HEK293 (cell line): ENCODE data around the gene CPNE5.

ENCODE experiments used
- SETDB1 ChIP-seq: IDR thresholded peaks from one replicate; pipeline ENCODE4 v1.6.1; 2017; ENCODE audit warnings: mild to moderate bottlenecking, low read length, moderate library complexity, mixed read lengths; ENCODE audit not compliant: insufficient read length
- SP3 ChIP-seq: fragments of 450-650 bp; formaldehyde crosslinking; IDR thresholded peaks from 2 replicates; pipeline ENCODE4 v1.5.1; 2016; ENCODE audit warnings: missing biosample characterization, missing genetic modification characterization
- TCF7L2 ChIP-seq: IDR thresholded peaks from 2 replicates; pipeline ENCODE4 v1.6.1; 2011; ENCODE audit warnings: low read depth, mild to moderate bottlenecking, inconsistent platforms, low read length, moderate library complexity, borderline replicate concordance
- WT1 ChIP-seq: fragments of 450-650 bp; formaldehyde crosslinking; IDR thresholded peaks from 2 replicates; pipeline ENCODE4 v1.5.1; 2016; ENCODE audit warnings: missing biosample characterization, missing genetic modification characterization
- ZBTB21 ChIP-seq: fragments of 450-650 bp; formaldehyde crosslinking; IDR thresholded peaks from 2 replicates; pipeline ENCODE4 v1.5.1; 2017; ENCODE audit warnings: missing biosample characterization, missing genetic modification characterization
- ZFP69B ChIP-seq: fragments of 450-650 bp; formaldehyde crosslinking; IDR thresholded peaks from 2 replicates; pipeline ENCODE4 v1.5.1; 2016; ENCODE audit warnings: missing biosample characterization, missing genetic modification characterization
- ZNF221 ChIP-seq: fragments of 450-650 bp; formaldehyde crosslinking; IDR thresholded peaks from 2 replicates; pipeline ENCODE4 v1.5.1; 2017; ENCODE audit warnings: missing biosample characterization, missing genetic modification characterization, borderline replicate concordance
- ZNF785 ChIP-seq: fragments of 450-650 bp; formaldehyde crosslinking; IDR thresholded peaks from 2 replicates; pipeline ENCODE4 v1.5.1; 2016; ENCODE audit warnings: missing biosample characterization, missing genetic modification characterization
- TF ChIP-seq, protein P1 (sequence below): fragments of 450-650 bp; formaldehyde crosslinking; IDR thresholded peaks from 2 replicates; pipeline ENCODE4 v1.5.1; 2016; ENCODE audit warnings: missing biosample characterization, missing genetic modification characterization
- TF ChIP-seq, protein P2 (sequence below): fragments of 450-650 bp; formaldehyde crosslinking; IDR thresholded peaks from 2 replicates; pipeline ENCODE4 v1.5.1; 2016; ENCODE audit warnings: missing biosample characterization, missing genetic modification characterization
- TF ChIP-seq, protein P3 (sequence below): fragments of 450-650 bp; formaldehyde crosslinking; IDR thresholded peaks from 2 replicates; pipeline ENCODE4 v1.5.1; 2016; ENCODE audit warnings: missing biosample characterization, missing genetic modification characterization
- TF ChIP-seq, protein P4 (sequence below): sonication (generic); formaldehyde crosslinking; IDR thresholded peaks from 2 replicates; pipeline ENCODE4 v1.8.1; 2022; ENCODE audit warnings: mild to moderate bottlenecking, moderate library complexity, missing genetic modification reagents

DNA sequence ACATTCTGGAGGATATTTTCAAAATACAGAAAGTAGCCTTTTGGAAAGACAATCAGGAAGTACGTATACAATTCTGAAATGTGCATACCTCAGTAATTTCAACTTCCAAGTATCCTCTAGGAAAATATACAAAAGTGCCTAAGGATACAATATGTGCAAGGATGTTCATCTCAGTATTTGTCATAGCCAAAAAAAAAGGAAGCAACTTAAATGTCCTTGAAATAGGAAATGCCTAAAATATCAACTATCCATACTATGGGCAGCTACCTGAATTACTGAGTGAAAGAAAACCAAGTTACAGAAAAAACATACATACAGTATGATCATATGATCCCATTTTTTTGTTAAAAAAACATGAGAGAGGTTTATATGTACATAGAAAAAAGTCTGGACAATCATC, 33.9 kb upstream of the CPNE5 start:
- TF ChIP-seq, protein P1, sequence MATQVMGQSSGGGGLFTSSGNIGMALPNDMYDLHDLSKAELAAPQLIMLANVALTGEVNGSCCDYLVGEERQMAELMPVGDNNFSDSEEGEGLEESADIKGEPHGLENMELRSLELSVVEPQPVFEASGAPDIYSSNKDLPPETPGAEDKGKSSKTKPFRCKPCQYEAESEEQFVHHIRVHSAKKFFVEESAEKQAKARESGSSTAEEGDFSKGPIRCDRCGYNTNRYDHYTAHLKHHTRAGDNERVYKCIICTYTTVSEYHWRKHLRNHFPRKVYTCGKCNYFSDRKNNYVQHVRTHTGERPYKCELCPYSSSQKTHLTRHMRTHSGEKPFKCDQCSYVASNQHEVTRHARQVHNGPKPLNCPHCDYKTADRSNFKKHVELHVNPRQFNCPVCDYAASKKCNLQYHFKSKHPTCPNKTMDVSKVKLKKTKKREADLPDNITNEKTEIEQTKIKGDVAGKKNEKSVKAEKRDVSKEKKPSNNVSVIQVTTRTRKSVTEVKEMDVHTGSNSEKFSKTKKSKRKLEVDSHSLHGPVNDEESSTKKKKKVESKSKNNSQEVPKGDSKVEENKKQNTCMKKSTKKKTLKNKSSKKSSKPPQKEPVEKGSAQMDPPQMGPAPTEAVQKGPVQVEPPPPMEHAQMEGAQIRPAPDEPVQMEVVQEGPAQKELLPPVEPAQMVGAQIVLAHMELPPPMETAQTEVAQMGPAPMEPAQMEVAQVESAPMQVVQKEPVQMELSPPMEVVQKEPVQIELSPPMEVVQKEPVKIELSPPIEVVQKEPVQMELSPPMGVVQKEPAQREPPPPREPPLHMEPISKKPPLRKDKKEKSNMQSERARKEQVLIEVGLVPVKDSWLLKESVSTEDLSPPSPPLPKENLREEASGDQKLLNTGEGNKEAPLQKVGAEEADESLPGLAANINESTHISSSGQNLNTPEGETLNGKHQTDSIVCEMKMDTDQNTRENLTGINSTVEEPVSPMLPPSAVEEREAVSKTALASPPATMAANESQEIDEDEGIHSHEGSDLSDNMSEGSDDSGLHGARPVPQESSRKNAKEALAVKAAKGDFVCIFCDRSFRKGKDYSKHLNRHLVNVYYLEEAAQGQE (tag by site-specific recombination) = no peak
- TF ChIP-seq ZBTB21 (tag by site-specific recombination) (no peak), WT1 (no peak), TCF7L2 (no peak), ZNF221 (tag by site-specific recombination) (no peak), ZFP69B (tag by site-specific recombination) (no peak), SP3 (no peak), SETDB1 (no peak), ZNF785 (tag by site-specific recombination) (no peak)
- TF ChIP-seq, protein P2, sequence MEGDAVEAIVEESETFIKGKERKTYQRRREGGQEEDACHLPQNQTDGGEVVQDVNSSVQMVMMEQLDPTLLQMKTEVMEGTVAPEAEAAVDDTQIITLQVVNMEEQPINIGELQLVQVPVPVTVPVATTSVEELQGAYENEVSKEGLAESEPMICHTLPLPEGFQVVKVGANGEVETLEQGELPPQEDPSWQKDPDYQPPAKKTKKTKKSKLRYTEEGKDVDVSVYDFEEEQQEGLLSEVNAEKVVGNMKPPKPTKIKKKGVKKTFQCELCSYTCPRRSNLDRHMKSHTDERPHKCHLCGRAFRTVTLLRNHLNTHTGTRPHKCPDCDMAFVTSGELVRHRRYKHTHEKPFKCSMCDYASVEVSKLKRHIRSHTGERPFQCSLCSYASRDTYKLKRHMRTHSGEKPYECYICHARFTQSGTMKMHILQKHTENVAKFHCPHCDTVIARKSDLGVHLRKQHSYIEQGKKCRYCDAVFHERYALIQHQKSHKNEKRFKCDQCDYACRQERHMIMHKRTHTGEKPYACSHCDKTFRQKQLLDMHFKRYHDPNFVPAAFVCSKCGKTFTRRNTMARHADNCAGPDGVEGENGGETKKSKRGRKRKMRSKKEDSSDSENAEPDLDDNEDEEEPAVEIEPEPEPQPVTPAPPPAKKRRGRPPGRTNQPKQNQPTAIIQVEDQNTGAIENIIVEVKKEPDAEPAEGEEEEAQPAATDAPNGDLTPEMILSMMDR = no peak
- TF ChIP-seq, protein P3, sequence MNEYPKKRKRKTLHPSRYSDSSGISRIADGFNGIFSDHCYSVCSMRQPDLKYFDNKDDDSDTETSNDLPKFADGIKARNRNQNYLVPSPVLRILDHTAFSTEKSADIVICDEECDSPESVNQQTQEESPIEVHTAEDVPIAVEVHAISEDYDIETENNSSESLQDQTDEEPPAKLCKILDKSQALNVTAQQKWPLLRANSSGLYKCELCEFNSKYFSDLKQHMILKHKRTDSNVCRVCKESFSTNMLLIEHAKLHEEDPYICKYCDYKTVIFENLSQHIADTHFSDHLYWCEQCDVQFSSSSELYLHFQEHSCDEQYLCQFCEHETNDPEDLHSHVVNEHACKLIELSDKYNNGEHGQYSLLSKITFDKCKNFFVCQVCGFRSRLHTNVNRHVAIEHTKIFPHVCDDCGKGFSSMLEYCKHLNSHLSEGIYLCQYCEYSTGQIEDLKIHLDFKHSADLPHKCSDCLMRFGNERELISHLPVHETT (tag by site-specific recombination) = no peak
- TF ChIP-seq, protein P4, sequence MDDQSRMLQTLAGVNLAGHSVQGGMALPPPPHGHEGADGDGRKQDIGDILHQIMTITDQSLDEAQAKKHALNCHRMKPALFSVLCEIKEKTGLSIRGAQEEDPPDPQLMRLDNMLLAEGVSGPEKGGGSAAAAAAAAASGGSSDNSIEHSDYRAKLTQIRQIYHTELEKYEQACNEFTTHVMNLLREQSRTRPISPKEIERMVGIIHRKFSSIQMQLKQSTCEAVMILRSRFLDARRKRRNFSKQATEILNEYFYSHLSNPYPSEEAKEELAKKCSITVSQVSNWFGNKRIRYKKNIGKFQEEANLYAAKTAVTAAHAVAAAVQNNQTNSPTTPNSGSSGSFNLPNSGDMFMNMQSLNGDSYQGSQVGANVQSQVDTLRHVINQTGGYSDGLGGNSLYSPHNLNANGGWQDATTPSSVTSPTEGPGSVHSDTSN (CRISPR knock-in tag) = no peak
